Measurements from ENCODE around the gene MARVELD1. TPM values are rescaled to one million over a fixed set of nuclear protein-coding genes. Genes with fewer than 3 reads are reported as not detected.
"Not testable (repeated sequence)": the region's sequence is repeated elsewhere in the genome, so short reads cannot be mapped to it uniquely, and the experiment has no call there.

The MARVELD1 gene
- 24.8 TPM for total RNA-seq

DNA sequence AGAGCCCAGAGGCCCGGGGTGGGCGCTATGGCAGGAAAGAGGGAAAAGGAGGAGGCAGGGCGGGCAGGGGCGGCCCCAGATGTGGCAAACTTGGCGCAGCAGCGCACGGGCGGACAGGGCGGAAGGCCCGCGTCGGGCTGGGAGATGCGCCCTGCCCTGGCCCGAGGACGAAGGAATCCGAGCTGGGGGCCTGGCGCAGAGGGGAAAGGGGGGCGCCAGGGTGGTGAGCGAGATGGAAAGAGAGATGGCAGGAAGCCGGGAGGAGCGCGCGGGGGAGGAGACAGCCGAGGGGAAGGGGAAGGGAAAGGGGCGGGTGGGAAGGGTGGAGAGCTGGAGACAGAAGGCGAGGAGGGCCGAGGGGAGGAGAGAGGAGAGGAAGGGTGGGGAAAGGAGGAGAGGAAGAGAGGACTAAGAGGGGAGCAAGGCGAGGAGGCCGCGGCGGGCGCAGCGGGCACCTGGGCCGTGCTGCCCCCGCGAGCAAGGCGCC is at the start of gene MARVELD1:
MARVELD1 (plus strand) TSS at position 392 of the 487 bp plus-strand sequence. CDS start 147 bp downstream, outside the sequence.
- DNase-seq = peak; percentile 96

DNA sequence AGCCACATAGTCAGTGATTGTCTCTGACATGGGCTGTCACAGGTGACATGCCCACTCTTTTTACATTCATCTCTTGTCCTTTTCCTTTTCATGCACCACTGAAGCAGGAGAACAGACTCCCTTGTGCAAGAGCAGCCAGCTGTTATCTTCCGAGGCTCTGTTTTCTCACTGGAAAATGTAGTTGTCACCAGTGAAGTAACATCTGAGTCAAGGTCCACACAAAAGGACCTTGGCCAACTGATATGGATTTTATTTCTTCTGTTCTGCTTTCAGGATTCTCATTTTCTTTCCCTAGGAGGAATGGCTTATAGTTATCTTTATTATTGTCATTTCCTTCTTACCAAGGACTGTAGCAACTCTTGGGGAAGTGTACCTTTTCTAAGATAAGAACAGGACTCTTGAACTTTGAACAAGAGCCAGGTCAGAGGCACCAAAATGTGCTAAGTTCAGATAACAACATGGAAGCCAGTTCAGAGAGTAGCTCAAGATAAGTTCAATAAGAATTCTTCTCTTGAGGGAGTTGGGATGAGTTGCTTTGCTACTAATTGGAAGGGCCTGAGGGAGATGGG is 49.2 kb upstream of the MARVELD1 start:
- no peak for DNase-seq

DNA sequence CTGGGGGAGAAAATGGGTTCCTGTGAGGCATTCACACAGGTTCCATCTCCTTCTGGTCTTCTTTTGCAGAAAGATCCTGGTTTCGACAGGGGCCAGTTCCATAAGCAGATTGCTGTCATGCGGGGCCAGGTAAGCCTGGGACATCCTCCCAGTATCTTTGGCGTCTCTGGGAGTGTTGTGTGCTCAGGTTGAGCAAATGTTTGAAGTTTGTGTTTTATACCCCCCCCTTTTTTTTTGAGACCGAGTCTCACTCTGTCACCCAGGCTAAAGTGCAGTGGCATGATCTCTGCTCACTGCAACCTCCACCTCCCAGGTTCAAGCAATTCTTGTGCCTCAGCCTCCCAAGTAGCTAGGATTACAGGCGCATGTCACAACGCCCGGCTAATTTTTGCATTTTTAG is 46.5 kb upstream of the MARVELD1 start:
- no peak for DNase-seq

DNA sequence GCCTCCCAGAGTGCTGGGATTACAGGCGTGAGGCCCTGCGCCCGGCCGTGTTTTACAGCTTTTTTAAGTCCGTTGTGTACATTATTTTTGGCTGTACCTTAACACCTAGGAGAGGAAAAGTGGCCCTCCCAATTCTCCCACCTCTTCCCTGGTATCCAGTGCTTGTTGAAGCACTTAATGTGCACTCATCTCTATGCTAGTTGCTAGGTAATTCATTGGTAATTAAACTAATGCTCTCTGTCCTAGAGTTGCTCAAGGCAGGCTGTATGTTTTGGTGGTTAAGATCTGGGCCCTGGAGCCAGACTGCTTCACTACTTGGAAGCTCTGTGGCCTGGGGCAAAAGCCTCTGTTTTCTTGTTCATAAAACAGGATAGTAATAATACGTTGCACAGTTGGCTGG is 46.1 kb upstream of the MARVELD1 start:
- DNase-seq = no peak

DNA sequence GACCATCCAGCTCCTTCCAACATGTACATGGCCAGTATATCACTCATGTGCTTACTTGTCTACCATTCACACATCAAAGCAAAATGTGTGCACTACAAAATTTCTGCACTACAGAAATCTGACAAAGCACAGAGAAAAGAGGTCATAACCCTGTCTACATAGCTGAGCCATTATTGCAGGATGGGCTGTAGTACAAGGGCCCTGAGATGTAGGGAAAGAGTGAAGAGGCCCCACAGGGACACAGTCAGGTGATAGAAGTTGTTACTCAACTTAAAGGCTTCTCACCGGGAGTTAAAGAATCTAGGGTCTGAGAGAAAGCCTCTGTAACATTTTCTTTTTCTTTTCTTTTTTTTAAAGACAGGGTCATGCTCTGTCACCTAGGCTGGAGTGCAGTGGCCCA is 44.0 kb upstream of the MARVELD1 start:
- DNase-seq = no peak

DNA sequence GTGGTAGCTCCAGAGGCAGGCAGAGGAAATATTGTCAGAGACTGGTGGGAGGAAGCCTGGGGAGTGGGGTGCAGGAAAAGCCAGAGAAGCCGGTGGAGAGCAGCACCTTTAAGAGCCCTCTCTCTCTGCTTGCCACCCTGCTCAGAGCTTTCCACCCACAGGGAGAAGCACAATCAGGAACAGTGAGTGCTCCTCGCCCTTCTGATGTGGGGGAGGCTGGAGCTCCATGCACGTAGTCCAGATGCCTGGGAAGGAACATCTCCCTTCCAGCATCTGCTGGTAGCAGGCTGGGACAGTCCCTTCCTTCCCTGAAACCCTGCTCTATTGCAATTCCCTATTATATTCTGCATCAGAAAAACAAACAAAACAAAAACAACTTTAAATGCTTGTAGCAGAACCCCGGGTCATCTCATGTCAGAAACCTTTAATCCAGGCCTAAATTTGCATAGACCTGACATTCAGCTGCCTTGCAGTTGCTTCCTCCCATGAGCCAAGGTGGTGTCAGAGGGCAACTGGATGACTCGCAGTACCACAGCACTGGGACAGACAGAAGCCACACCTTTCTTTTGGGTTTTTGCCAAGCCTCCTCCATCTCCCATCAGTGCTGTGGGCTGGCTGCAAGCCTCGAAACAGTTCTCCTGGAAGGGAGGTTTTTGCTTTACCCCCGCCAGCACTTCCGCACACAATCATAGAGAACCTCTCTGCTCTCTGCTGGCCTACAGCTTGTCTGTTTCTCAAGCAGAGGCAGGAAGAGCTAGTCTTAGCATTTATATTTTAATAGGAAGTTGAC is 39.6 kb upstream of the MARVELD1 start:
- no peak for DNase-seq

DNA sequence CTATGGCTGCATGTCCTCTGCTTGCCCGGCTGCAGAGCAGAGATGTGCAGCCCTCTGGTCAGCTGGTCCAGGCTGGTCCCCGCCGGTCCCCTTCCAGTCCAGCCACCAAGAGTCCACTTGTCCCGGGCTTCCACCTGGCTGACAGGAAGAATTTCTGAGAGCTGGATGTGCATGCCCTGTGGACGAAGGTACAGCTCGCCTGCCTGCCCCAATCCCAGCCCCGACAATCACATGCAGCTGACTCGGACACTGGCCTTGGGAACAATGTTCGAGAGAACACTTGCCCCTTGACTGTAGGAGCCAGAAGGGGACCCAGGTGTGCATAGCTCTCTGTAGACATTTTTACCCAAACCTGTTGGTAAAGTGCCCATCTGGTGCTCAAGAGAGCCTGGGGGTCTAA is 38.3 kb upstream of the MARVELD1 start:
- DNase-seq = no peak

DNA sequence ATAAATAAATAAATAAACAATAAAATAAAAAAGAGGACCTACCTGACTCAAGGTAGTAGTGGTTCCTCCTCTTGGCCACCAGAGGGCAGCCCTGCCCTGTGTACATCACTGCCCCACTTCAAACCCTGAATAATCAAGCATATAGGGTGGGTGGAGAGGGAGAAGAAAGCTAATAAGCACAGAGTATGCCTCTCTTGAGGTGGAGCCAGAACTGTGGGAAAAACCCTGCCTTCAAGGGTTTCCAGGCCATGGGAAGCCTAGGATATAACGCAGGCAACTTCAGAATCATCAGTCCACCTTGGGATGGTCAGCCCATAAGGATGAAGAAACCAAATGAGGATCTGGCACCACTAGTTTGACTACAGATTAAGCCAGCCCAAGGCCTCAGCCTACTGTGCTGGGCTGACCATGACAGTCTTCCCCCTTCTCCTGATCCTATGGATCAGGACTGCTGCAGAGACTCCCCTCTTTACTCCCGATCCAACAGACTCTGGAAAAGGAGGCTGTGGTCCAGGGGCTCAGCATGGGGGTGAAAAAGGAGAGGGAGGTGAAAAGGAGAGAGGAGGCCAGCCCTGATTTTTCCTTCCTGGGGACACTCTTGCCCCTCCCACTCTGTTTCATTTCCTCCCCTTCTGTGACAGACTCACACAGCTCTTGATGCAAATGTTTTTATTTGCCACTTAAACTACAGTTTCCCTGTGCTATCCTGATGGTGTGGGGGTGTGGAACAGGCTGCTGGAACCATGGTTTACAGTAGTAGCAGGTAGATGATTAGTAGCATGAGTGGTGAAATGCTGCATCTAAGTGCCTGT is 36.6 kb upstream of the MARVELD1 start:
- DNase-seq = peak; percentile 71

DNA sequence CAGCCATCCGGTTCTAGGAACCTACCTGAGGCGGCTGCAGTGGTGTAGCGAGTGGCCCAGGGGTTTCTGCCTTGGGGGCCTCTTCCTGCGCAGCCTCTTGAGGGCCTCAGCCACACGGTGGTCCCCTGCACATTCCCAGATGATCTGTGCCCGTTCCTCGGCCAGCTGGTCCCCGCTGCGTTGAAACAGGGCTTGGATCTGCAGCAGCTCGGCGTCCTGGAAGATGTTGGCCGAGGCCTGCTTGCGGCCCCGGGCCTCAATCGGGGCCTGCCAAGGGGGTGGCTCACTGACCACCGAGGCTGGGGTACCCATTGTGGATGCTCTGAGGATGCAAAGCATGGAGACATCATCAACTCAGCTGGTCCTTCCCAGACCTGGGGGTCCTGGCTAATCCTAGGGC is 33.9 kb upstream of the MARVELD1 start:
- DNase-seq = no peak

DNA sequence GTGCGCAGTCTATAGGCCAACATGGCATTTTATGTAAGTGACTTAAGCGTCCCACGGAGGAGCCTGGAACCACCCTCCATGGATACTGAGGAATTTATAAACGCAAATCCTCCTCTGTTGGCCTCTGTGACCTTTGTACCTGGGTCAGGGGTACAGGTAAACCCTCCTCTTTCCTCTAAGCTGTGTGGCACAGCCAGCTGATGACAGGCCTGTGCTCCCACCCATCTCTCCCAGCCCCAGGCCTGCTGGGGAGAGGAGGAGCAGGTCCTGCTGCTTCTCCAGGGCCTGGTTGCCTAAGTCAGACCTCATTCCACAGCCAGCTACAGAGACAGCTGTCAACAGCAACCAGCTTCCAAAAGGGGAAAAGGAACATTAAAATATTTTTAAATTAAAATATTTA is 31.5 kb upstream of the MARVELD1 start:
- no peak for DNase-seq

DNA sequence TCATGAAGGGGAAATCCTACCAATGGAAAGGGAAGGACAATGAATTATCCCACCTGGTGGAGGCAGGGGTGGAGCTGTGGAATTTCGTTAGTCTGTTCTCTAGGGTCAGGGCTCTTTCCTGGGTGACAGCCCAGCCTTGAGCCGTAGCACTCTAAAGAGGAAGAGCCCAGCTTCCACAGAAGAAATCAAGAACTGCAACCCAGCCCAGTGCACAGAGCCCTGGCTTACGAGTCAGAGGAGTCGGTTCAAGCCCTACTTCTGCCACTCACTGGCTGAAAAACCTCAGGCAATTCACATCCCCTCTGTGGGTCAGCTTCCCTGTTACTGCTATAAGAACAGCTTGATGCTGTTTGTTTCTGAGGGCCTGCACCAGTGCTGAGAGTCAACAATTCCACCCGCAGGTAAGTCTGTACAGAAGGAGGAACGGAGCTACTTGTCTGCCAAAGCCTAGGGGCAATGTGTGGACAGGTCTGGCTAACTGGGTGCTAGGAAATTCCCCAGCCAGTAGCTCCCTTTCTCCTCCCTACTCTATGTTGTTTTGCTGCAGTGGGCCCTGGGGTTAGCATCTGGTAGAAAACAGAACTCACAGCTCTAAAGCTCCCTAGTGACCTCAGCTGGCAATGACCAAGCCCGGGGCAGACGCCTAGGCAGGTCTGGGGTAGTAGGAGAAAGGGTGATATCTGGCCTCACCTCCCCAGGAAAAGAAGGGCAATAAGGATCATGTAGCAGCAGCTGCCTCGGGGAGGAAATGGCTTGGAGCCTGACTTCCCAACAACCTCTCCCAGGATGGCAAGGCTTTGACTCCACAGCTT is 29.8 kb upstream of the MARVELD1 start:
- DNase-seq = peak; percentile 22

DNA sequence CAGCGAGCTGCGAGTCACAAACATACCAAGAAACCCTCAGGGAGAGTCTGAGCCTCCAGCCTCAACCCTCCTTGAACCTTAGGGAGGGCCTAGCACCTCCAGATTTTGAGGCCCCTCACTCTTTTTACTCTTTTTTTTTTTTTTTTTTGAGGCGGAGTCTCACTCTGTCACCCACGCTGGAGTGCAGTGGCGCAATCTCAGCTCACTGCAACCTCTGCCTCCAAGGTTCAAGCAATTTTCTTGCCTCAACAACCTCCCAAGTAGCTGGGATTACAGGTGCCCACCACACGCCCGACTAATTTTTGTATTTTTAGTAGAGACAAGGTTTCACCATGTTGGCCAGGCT is 29.2 kb upstream of the MARVELD1 start:
- not testable (repeated sequence) for DNase-seq

DNA sequence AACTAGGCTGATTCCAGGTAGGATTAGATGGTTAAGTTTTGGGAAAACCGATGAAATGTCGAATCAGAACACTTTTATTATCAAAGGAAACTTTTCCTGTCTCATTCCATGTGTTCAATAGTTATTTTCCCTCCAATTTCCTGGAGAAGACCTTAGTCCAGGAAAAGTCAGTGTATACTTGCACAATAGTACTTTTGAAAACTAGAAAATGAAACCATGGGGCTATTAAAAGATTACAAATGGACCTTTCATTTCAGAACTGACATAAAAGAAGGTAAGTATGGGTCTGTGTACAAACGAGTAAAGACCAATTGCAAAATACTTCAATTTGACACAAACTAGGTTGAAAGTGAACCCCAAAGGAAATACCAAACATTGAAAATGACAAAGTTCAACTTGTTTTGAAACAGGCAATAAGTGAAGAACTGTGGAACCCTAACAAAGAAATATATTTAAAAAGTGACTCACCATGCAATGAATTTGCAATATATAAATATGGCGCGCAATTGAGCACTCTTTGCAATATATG is 28.6 kb upstream of the MARVELD1 start:
- DNase-seq = no peak

DNA sequence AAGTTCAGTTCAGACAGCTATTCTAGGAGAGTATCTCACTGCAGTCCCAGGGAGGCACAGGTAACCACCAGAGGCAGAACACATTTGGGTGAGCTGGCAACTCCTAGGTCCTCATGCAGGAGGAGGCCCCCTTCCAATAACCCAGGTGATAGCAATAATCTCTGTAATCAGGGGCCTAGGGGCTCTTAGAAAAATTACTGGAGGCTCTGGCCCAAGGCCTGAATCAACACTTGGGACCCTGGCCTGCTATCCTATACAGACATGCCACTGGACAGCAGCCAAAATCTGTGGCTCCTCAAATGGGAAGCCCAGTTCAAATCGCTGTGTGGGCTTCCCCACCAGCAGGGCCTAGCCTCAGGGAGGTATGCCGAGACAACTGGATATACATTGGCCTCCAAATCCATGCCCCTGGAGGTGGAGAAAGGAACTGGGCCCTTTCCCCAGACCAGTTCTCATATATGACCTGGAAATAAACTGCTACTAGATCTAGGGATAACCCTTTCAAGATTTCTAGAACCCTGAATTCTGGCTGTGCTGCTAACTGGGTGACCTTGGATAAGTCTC is 28.1 kb upstream of the MARVELD1 start:
- DNase-seq = peak; percentile 40

DNA sequence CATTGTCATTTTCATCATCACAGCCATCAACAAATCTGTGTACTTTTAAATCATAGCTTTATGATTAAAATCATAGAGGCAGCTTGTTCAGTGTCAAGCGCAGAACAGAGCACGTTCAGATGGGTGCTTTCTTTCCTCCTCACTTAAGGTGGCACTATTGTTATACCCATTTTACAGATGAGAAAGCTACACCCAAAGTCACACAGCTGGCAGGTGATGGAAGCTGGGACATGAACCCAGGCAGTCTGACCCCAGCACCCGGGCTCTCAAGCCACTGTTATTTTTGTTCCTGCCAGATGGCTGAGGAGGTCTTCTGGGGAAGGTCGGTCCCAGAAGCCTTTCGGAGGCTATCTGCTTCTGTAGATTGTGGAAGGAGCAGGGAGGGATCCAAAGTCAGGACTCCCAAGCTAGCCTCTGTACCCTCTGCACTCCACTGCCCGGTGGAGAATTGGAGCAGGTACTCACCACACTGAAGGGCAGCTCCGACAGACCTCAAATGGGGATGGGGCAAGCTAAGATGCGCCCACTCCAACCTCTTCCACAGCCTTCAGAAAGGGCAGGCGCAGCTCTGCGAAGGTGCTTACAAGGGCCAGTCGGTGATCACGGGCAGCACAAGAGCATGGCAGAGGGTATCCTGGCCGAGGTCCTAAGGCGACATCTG is 27.1 kb upstream of the MARVELD1 start:
- no peak for DNase-seq

DNA sequence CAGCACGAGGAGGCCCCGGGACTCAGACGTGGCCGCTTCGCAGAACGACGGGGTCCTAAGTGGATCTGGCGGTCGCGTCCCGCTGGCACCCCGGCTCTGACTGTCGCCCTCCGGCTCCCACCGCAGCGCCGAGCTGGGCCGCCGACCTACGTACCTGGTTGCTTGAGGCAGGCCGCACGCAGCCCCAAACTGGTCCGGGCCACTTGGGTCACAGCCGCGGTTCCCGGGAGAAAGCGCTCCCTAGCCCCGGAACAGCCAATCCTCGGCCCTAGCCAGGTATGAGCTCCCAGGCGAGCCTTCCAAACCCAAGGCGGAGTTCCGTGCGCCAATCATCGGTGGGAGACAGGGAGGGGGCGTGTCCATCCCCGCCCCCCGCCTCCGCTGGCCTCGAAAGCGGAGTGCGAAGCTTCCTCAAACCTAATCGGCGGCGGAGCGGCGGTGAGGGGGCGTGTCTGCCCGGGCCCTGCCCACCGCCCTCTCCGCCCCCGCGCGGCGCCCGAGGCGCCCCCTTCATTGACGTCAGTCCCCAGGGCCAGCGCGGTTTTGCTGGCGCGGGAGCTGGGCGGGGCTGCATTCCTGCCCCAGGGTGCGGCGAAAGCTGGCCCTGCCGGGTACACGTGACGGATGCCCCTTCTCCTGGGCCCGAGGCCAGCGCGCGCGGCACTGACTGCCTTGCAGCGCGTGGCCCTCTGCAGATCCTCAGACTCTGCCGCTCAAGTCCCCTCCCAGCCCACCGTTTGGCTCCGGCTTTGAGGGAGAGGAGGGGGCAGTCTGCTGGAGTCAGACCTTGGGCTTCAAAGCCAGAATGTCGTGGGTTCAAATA is 26.4 kb upstream of the MARVELD1 start, which contains the start of gene AVPI1:
AVPI1 (minus strand) TSS at position 280 of the 823 bp plus-strand sequence. CDS start 7,336 bp downstream, outside the sequence.
- peak; percentile 98 for DNase-seq

DNA sequence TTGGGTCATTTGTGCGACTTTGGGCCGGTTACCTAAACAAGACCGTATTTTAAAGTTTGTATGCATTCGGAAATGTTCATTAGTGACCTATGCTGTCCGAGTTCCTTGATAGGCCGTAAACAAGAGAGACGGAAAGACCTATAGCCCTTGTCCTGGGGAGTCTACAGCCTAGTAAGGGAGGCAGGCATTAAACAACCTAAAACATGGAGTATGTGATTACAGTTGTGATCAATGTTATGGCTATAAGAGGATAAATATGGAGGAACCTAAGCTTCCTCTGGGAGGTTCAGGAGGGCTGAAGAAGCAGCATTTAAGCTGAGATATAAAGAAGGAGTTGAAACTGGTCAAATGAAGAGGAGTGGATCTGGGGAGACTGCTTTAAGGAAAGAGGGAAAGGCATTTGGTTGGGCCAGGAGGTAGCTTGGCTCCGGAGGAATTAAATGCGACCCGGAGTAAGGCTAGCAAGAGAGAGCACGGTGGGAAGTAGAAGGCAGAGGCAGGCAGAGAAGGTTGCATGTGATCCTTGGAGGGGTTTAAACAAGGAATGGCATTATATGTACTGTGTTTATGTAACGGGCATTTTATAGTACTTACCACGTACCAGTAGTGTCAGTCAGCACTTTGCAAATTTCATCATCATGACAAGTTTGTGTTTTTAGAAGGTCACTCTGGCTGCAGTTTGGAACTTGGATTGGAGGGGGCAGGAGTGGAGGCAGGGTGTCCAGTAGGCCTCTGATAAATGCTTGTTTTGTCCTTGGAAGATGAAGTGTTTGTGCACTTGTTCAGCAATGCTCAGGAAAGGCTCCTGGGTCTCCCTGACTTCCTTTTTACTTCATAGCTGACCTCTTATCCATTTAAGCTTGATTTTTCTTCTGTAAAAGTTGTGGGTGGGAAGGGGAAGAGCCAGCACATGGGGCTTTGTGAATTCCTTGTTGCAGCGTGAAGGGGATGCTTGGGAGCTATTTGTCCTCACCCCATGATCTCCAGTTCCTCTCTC is 25.4 kb upstream of the MARVELD1 start:
- DNase-seq = peak; percentile 28

DNA sequence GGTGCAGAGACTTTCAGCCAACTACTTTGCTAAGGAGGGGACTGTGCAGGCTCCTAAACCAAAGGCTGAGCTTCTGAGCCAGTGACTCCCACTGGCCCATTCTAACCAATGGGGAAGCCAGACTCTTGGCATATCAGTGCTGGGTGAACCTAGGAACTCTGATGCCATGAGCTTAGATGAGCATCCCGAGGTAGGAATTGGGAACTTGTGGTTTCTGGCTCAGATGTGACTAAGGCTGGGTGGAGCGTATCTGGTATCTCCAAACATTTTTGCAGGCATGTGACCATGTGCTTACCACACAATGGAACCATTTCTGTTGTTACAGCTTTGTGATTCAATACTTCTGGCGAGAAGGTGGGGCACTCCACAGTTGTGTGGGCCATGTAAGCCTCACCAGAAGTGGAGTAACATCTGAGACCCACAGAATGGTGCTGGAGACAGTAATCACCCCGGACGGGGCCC is 23.9 kb upstream of the MARVELD1 start:
- DNase-seq = no peak

DNA sequence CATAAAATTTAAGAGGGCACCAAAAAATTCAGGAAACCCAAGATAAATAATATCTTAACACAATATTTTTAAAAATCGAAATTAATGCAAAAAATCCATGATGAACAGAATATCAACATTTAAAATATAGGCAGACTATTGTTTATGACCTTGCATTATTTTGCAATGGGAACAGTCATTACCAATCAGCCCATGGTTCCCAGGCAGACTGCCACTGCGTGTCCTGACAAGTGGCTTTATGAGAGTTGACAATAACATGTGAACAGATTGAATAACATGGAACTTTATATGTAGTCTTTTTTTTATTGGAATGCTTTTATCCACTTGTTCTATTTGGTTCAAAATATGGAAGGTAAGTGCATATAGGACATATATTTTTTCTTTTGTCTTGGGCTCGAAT is 23.4 kb upstream of the MARVELD1 start:
- DNase-seq = no peak

All from tongue (tissue), 2 donors.